Peyer's patch (tissue), 4 donors: ENCODE measurements around the gene SLC9A5.

Experiments used
- POLR2A ChIP-seq, 2 donors: fragments of 450-650 bp; IDR thresholded peaks; one replicate each; pipeline ENCODE4 v1.5.1; 2017; ENCODE audit warnings: antibody characterized with exemption in 2 of 2, mild to moderate bottlenecking in 2 of 2, moderate library complexity in 2 of 2
- TF ChIP-seq, protein P1 (sequence below), 6 experiments: fragments of 450-650 bp in 4 of 6; fragments of 200-600 bp in 2 of 6; sonication (generic) in 1 of 6; IDR thresholded peaks; one replicate each; pipeline ENCODE4 v1.5.1; 2017 to 2019; ENCODE audit warnings: antibody characterized with exemption in 6 of 6, mild to moderate bottlenecking in 3 of 6, moderate library complexity in 1 of 6

DNA sequence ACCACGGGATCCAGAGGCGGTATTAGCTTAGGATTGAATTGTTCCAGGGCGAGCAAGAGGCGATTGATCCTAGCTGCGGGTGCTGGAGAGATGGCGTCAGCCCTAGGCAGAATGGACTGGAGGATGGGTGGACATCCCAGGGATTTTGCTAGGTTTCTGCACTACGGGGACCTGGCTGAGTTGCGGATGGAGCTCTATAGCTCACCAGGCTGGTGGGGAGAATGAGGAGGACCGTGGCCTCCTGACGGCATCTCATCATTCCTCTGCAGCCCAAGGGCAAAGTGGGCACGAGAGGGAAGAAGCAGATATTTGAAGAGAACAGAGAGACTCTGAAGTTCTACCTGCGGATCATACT lies 21.2 kb upstream of the SLC9A5 start:
- TF ChIP-seq, protein P1, sequence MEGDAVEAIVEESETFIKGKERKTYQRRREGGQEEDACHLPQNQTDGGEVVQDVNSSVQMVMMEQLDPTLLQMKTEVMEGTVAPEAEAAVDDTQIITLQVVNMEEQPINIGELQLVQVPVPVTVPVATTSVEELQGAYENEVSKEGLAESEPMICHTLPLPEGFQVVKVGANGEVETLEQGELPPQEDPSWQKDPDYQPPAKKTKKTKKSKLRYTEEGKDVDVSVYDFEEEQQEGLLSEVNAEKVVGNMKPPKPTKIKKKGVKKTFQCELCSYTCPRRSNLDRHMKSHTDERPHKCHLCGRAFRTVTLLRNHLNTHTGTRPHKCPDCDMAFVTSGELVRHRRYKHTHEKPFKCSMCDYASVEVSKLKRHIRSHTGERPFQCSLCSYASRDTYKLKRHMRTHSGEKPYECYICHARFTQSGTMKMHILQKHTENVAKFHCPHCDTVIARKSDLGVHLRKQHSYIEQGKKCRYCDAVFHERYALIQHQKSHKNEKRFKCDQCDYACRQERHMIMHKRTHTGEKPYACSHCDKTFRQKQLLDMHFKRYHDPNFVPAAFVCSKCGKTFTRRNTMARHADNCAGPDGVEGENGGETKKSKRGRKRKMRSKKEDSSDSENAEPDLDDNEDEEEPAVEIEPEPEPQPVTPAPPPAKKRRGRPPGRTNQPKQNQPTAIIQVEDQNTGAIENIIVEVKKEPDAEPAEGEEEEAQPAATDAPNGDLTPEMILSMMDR (IDR thresholded peaks at IDR 0.05), result no peak
- no peak for TF ChIP-seq POLR2A (IDR thresholded peaks at IDR 0.05)
